GM20431 (cell line): ENCODE data around the gene EIPR1.

ENCODE experiments used
- in situ Hi-C: fragments of 300-500 bp; cut with MseI, MboI; formaldehyde crosslinking; loops from one replicate; pipeline ENCODE4 v1.15.0; 2020; ENCODE audit warnings: low sequenced_read_pairs; ENCODE audit not compliant: unreplicated experiment

Gene EIPR1

GRCh38 chr2:3326182-3326537, 51.5 kb downstream of the EIPR1 start:
- in situ Hi-C loops = no loop called here

- in situ Hi-C loops = no loop called here
These were observed 52.0 kb downstream of the EIPR1 start for GRCh38 chr2:3325458-3326181.

DNA sequence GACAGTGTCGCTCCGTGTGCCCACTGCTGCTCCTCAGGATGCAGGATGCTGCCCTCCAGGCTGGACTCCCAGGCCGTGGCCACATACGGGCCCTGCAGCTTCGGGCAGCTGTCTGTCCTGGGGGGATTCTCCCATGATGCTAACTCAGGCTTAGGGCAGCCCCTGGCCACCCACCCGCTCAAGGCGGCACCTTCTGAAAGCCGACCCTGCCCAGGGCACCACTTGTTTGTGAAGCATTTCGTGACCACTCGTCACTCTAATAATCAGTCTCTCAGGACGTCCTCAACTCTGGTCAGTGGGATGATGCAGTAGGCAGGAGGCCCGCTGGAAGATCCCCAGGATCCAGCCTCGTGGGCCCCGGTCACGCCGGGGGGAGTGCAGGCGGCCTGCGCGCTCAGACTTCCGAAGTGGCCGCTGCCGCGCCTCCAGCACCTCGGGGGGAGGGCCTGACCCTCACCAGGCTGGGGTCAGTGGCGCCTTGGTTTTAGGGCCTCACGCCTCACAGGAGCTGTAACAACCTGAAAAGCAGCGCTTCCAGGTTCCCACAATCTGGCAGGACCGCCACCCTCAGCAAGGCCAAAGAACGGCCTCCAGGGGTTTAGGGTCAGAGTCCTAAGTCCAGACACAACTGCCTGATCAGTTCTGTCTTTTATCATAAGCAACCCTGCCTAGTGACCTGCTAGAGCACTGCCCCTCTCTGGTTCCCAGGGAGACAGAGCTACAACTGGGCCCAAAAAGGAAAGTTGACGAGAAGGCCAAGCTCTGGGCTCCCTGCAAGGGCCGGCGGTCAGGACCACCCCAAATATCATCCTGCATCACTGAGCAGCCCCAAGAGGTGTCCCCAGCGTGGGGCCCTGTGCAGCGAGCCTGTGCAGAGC, 53.0 kb downstream of the EIPR1 start:
- in situ Hi-C loops = no loop called here

GRCh38 chr2:3324036-3324386, 53.6 kb downstream of the EIPR1 start:
- in situ Hi-C loops = no loop called here

- in situ Hi-C loops = no loop called here
These were observed 54.1 kb downstream of the EIPR1 start for GRCh38 chr2:3323360-3324035.

DNA sequence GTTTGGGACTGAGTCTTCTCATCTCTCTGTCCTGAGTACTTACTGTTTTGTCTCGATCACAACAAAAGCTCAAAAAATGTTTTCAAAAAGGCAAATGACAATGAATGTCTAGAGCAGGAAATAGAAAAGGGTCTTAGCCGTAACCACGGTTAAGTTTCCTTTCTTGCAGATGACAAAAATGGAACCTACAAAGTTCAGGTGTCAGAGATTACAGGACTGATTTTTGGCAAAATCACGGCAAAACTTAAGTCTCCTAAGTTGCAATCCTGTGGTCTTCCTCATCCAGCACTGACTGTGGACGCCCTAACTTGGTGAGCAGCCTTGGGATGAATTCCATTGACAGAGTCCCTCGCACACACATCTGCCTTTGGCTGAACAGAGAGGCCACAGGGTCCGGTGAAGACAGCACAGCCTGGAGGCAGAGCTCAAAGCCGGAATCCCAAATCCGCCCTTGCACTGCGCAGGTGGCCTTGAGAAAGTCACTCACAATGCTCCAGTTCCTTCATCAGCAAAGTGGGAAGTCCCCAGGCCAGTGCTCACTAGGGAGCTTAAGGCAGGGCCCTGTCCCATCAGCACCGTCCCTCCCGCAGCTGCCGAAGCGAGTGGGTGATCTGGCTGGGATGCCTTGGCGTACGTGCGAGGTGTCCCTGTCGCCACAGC, 55.2 kb downstream of the EIPR1 start:
- in situ Hi-C loops = no loop called here

- in situ Hi-C loops = no loop called here
These were observed 55.8 kb downstream of the EIPR1 start for GRCh38 chr2:3321825-3322224.

GRCh38 chr2:3320910-3321605, 56.6 kb downstream of the EIPR1 start:
- in situ Hi-C loops = no loop called here

DNA sequence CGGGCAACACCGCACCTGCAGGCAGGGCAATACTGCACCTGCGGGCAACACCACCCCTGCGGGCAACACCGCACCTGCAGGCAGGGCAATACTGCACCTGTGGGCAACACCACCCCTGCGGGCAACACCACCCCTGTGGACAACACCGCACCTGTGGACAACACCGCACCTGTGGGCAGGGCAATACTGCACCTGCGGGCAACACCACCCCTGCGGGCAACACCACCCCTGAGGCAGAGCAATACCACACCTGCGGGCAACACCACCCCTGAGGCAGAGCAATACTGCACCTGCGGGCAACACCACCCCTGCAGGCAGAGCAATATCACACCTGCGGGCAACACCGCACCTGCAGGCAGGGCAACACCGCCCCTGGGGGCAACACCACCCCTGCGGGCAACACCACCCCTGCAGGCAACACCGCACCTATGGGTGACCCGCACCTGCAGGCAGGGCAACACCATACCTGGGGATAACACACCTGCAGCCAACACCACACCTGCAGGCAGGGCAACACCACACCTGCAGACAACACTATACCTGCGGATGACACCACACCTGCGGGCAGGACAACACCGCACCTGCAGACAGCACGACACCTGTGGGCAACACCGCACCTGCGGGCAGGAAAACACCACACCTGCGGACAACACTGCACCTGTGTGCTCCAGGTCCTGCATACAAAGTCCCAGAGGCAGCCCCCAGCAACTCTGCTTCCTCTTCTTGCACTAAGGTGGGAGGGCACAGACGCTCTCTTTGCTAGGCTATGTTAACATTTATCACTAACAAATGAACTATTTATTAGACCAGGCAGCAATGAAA, 57.7 kb downstream of the EIPR1 start:
- in situ Hi-C loops = no loop called here

DNA sequence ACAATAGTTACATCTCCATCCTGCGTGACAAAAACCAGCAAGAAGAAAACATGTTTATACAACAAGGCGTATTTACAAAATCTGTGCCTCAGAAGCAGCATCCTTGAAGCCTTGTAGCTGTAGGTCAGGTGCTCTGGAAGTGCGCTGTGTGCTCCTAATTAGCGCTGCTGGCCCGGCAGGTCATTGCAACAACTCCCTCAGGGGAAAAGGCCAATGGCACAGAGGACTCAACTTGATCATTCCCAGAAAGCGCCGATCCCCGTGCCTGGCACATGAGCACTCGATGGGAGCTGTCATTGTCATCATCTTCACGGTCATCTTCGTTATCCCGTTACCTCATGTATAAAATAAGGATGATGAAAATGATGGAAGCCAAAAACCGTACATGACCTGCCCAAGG, 58.5 kb downstream of the EIPR1 start:
- in situ Hi-C loops = no loop called here

- in situ Hi-C loops = no loop called here
These were observed 59.6 kb downstream of the EIPR1 start for GRCh38 chr2:3317871-3318590.

DNA sequence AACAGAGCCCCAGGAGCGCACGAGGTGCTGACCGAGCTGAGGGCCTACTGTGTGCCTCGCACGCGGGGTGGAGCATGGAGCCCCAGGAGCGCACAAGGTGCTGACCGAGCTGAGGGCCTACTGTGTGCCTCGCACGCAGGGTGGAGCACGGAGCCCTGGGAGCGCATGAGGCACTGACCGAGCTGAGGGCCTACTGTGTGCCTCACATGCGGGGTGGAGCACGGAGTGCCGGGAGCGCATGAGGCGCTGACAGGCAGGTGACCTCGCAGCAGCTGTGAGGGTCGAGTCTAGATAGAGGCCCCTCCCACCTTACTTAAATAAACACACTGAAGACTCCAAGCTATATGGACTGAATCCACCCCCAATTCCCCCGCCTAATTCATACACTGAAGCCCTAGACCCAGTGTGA, 60.3 kb downstream of the EIPR1 start:
- in situ Hi-C loops = no loop called here

DNA sequence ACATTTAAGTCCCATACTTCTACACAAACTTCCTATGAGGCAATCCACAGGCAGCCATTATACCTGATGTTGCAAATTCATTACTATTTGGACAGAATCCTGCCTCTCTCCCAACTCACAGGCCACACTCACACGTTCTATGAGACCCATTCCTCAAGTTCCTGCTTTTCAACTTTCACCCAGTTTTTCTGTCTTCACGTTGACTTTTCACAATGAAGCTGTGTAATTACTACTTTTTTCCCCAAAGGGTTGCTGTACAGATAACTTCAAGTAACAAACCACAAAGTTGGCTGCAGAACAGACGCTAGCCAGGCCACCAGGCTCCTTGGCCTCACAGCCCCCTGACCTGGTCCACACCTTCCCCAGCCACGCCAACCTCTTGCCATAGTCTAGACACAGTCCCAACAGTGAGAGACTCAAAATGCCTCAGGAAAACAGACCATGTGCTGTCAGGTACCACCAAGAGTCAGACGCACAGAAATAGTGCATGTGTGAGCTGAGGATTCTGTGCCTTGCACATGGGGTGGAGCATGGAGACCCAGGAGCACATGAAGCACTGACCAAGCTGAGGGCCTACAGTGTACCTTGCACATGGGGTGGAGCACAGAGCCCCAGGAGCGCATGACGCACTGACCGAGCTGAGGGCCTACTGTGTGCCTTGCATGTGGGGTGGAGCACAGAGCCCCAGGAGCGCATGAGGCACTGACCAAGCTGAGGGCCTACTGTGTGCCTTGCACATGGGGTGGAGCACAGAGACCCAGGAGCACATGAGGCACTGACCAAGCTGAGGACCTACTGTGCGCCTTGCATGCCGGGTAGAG, 61.0 kb downstream of the EIPR1 start:
- in situ Hi-C loops = no loop called here

DNA sequence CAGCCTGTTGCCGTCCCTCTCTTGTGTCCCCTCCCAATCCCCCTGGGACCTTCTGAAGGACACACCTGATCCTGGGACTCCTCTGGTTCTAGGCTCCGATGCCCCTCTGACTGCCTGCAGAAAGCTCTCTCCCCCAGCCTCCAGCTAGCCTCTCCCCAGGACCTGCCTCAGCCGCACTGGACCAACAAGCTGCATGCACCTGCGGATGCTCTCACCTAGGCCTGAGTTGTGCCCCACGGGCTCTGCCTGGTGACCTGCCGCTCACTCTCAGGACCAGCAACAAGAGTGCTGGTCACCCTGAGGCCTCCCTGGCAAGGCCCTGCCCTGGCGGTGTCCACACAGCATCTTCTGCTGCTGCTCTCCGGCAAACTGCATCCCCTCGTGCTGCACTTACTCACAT, 63.0 kb downstream of the EIPR1 start:
- in situ Hi-C loops = no loop called here

DNA sequence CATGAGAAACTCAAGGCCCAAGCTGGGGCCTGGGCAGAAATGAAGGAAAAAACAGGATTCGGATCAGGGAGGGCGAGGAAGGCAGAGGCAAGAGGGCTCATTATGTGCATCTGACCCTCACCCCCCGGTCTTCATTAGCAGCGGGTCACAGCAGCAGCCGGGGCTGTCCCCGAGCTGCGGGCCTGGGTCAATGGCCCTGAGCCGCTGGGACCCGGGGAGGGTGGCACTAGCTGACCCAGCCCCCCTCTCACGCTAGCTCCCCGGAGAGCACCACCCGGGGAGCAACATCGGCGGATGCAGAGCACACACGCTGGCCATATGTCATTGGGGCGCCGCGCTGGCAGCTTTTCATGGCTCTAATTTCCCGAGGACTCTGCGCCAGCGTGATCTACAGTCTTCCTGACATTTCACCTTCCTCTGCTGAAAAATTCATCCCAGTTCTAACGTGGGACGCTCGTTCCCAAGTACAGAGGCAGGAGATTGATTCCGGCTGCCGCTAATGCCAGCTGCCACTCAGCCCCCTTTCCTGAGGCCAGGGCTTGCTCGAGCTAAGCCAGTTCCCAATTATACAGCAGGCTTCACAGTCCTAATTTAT, 63.7 kb downstream of the EIPR1 start:
- in situ Hi-C loops = no loop called here

DNA sequence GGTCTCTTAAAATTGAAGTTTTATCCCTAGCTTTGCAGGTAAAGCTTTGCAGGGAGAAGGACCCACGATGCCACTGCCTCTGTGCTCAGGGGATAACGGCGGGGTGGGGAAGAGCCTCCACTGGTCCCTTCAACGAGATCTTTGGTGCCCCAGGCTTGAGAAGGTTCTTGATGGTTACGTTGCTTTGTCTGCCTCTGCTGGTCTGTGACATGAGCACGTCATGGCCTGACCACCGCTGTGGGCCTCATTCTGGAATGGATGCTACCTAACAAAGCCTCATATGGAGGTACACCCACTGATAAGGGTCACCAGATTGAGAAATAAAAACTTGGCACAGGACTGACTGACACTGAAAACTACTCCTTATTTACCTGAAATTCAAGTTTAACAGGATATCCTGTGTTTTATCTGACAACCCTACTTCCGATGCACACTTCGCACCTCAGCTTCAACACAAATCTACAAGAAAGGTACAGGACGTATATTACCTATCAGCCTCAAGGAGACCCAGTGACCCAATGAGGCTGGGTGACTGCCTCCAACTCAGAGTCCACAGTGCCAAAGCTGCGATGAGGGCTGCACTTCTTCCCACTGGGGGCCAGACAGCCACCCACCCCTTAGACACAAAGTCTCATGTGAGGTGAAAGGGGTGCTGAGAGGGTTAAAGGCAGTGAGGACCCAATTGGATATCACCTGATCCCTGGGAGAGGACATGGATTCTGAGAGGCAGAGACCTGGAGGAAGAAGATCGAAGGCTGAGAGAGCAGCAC, 64.9 kb downstream of the EIPR1 start:
- in situ Hi-C loops = no loop called here

GRCh38 chr2:3311601-3312000, 66.0 kb downstream of the EIPR1 start:
- in situ Hi-C loops = no loop called here
